ENCODE results near the gene ADAMTS7. TPM values are rescaled to one million over a fixed set of nuclear protein-coding genes. Genes with fewer than 3 reads are reported as not detected.

ADAMTS7 gene
- 2.0 and 3.5 TPM in 2 replicates for total RNA-seq

GRCh38 chr15:78811124-78811824, at the start of gene ADAMTS7:
Gene ADAMTS7, minus strand, starts transcription at chr15:78811464. Its CDS starts 244 bp downstream, at chr15:78811220.

Small RNA genes lying within 50 kb of the gene (small RNA-seq; reads per million reads assigned to genes)
- gene AC022748.3, result not detected

Other genes starting within 250 kb of the ADAMTS7 start
- gene CHRNA5, start 245.9 kb downstream of the ADAMTS7 start, total RNA-seq, result under 0.01 and 1.2 TPM in 2 replicates
- gene CHRNA3, start 190.5 kb downstream of the ADAMTS7 start, total RNA-seq, result not detected in 2 replicates
- gene CHRNB4, start 170.3 kb downstream of the ADAMTS7 start, total RNA-seq, result under 0.01 TPM in 1 of 2 replicates, not detected in the other
- 490 and 681 TPM in 2 replicates for gene MORF4L1, start 61.4 kb upstream of the ADAMTS7 start, total RNA-seq
- gene CTSH, start 133.6 kb upstream of the ADAMTS7 start, total RNA-seq, result 2.1 and 4.7 TPM in 2 replicates

Data from placental epithelial cell (primary cell).